Choroid plexus epithelial cell (primary cell): ENCODE measurements around the gene RPS8.
"Not testable (repeated sequence)": the region's sequence is repeated elsewhere in the genome, so short reads cannot be mapped to it uniquely, and the experiment has no call there.

Source experiments
- DNase-seq: peaks from one replicate; pipeline ENCODE4 v3.0.0-alpha.2; 2010; ENCODE audit warnings: low read depth
- H3K4me3 ChIP-seq: 2 replicates; pipeline ENCODE4 v1.5.1; 2011; ENCODE audit warnings: low read depth, mild to moderate bottlenecking, control low read depth, low read length, moderate library complexity
- TF ChIP-seq, protein P1 (sequence below): conservative IDR thresholded peaks from 2 replicates; pipeline ENCODE4 v1.5.1; 2011; ENCODE audit warnings: low read depth, mild to moderate bottlenecking, control low read depth, inconsistent platforms, low read length, moderate library complexity

RPS8 gene

DNA sequence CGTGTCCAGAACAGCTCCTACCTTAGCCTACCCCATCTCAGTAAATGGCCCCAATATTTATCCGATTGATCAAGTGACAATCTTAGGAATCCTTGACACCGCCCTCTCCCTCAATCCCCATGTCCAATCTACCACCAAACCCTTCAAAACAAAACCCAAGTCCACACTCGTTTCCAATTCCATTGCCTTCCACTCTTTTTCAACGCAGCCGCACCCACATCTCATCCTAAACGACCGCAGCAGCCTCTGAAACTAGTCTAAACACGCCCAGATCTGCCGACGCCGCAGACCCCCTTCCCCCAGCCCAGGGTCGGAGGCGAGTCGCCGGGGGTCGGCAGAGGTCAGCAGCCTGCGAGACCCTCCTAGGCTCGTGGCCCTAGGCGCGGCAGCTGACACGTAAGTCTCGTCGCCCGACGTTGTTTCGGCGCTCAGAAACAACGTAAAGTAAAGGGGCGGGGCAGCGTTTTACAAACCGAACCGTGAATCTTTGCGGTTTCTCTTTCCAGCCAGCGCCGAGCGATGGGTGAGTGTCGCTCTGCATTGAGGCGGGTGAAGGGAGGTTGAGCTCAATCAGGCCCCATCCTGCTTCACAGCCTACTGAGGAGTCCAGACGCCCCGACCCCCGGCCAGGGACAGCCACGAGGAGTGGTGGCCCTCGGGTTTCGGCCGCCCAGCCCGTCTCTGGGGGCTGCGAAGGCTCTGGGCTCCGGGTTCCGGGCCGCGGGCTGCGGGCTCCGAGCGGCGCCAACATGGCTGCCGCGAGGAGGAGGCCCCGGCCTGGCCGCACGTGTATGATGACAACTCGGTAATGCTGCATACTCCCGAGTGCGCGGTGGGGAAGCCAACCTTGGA lies at the start of gene RPS8:
RPS8 (plus strand) TSS at position 463 of the 852 bp plus-strand sequence; CDS start at position 520, 57 bp downstream.
- TF ChIP-seq, protein P1, sequence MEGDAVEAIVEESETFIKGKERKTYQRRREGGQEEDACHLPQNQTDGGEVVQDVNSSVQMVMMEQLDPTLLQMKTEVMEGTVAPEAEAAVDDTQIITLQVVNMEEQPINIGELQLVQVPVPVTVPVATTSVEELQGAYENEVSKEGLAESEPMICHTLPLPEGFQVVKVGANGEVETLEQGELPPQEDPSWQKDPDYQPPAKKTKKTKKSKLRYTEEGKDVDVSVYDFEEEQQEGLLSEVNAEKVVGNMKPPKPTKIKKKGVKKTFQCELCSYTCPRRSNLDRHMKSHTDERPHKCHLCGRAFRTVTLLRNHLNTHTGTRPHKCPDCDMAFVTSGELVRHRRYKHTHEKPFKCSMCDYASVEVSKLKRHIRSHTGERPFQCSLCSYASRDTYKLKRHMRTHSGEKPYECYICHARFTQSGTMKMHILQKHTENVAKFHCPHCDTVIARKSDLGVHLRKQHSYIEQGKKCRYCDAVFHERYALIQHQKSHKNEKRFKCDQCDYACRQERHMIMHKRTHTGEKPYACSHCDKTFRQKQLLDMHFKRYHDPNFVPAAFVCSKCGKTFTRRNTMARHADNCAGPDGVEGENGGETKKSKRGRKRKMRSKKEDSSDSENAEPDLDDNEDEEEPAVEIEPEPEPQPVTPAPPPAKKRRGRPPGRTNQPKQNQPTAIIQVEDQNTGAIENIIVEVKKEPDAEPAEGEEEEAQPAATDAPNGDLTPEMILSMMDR: no peak
- peak; percentile 96 for DNase-seq
- H3K4me3 ChIP-seq: peak within 1 kb of the TSS; percentile 98

DNA sequence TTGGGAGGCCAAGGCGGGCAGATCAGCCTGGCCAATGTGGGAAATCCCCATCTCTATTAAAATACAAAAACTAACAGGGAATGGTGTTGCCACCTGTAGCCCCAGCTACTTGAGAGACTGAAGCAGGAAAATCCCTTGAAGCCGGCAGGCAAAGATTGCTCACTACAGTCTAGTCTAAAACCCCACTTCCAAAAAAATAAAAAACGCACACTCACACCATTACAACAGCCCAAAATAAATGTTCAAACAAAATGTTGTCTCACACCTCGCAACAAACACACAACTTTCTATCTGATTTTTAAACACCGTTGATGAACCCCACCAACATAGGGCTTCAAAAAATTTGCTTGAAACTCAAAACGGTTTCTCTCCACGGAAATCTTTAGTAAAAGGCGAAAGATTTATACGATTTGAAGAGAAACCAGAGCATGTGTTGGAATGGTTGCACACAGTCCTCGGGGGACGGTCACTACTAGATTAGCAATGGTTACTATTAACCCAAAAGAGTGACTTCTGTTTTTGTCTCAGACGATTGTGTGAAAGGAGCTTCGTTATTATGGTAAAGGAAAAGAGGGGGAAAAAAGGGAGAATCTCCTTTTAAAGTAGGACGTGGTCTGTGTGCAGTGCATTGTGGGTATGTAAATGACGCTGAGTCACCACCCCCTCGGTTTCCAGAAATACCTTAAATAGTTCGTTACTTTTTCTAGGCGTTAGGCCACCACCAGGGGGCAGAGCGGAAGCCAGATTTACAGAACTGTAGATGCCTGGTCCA lies 44.4 kb upstream of the RPS8 start, which contains the start of gene RNU5D-1:
RNU5D-1 (minus strand) TSS at position 430 of the 772 bp plus-strand sequence.
- TF ChIP-seq, protein P1: peak; percentile 86
- DNase-seq: peak; percentile 98
- no peak within 1 kb of the TSS for H3K4me3 ChIP-seq

DNA sequence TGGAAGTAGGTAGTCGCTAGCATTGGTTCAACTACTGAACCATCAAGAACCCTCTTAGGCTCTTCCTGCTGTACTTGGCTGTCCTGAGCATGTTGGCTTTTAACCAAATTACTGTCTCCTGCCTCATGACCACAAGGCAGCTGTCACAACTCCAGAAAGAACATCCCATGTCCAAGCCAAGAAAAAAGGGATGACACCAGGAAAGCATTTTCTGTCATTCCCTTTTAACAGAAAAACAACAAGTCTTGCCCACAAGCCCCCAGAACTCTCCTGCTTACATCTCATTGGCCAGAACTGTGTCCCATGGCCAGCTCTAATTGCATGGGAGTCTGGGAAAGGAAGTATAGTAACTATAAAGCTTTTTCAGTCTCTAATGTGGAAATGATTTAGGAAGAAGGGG lies 42.0 kb upstream of the RPS8 start:
- DNase-seq: peak; percentile 57
- TF ChIP-seq, protein P1: no peak
- H3K4me3 ChIP-seq: no peak overlapping the region

DNA sequence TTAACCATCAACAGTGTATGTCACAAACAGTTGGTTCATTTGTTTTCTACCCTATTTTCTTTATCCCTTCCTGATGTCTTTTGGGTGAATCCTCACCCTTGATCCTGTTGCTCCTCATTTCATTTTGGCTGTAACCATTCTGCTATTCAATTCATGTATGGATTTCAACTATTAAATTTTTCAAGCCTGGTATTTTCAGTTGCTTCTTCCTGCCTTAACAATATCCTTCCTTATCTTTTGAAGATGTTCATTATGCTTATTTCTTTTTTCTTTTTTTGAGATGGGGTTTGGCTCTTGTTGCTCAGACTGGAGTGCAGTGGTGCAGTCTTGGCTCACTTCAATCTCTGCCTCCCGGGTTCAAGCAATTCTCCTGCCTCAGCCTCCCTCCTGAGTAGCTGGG lies 41.6 kb upstream of the RPS8 start:
- TF ChIP-seq, protein P1: no peak
- DNase-seq: no peak
- H3K4me3 ChIP-seq: no peak overlapping the region

DNA sequence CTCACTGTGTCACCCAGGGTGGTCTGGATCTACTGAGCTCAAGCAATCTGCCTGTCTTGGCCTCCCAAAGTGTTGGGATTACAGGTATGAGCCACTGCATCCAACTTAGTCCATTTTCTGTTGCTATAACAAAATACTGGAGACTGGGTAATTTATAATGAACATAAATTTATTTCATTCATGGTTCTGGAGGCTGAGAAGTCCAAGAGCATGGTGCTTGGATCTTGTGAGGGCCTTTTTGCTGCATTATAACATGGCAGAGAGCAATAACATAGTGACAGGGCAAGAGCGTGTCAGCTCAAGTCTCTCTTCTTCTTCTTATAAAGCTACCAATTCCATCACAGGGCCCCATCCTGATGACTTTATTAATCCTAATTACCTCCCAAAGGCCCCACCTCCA lies 39.3 kb upstream of the RPS8 start:
- DNase-seq: no peak
- H3K4me3 ChIP-seq: no peak overlapping the region
- TF ChIP-seq, protein P1: no peak

DNA sequence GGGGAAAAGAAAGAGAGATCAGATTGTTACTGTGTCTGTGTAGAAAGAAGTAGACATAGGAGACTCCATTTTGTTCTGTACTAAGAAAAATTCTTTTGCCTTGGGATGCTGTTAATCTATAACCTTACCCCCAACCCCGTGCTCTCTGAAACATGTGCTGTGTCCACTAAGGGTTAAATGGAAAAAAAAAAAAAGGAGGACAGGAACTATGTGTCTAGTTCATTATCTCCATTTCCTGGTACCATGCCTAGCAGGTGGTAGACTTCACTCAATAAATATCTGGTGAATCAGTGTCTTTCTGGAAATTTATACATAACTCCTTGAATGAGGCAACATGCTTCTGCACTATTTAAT lies 36.4 kb upstream of the RPS8 start:
- H3K4me3 ChIP-seq: peak overlapping the region; percentile 65
- not testable (repeated sequence) for DNase-seq
